Vagina (tissue), 2 donors: ENCODE results near the gene KCNIP4.

Experiments
- POLR2A ChIP-seq, 2 donors: fragments of 450-650 bp; IDR thresholded peaks; one replicate each; pipeline ENCODE4 v1.6.1; 2017; ENCODE audit warnings: antibody characterized with exemption in 2 of 2, mild to moderate bottlenecking in 2 of 2, moderate library complexity in 2 of 2
- TF ChIP-seq, protein P1 (sequence below), 3 experiments: fragments of 450-650 bp in 2 of 3; fragments of 200-600 bp in 1 of 3; sonication (generic) in 1 of 3; IDR thresholded peaks; one replicate each; pipeline ENCODE4 v1.5.1; 2017 to 2019; ENCODE audit warnings: antibody characterized with exemption in 3 of 3, mild to moderate bottlenecking in 2 of 3, moderate library complexity in 2 of 3

DNA sequence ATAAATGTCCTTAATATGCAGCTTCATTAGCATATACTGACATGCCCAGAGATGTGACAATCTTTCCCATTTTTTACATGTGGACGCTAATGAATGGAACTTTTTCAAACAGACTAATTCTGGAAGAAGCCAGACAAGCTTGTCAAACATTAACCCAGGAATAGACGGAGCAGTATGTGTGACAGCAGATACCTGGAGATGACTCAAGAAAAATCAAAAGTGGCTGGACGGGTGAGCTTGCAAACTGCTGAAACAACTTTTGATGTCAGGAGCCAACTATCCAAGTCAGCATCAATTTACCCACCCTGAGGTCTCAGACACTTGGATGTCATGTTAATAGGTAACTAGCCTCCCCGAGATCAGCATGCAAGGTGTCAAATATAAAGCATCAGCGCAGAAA is 1065.3 kb downstream of the KCNIP4 start:
- TF ChIP-seq, protein P1, sequence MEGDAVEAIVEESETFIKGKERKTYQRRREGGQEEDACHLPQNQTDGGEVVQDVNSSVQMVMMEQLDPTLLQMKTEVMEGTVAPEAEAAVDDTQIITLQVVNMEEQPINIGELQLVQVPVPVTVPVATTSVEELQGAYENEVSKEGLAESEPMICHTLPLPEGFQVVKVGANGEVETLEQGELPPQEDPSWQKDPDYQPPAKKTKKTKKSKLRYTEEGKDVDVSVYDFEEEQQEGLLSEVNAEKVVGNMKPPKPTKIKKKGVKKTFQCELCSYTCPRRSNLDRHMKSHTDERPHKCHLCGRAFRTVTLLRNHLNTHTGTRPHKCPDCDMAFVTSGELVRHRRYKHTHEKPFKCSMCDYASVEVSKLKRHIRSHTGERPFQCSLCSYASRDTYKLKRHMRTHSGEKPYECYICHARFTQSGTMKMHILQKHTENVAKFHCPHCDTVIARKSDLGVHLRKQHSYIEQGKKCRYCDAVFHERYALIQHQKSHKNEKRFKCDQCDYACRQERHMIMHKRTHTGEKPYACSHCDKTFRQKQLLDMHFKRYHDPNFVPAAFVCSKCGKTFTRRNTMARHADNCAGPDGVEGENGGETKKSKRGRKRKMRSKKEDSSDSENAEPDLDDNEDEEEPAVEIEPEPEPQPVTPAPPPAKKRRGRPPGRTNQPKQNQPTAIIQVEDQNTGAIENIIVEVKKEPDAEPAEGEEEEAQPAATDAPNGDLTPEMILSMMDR (IDR thresholded peaks at IDR 0.05), result no peak
- no peak for TF ChIP-seq POLR2A (IDR thresholded peaks at IDR 0.05)
